Activated CD4-positive, alpha-beta T cell treated with anti-CD3 and anti-CD28 coated beads for 48 hours (primary cell): ENCODE measurements around the gene NPS.
A peak's percentile ranks its signal among the peaks of the same experiment; 100 is the strongest.

Source experiments
- DNase-seq: peaks from one replicate; pipeline ENCODE4 v3.0.0-alpha.2; 2020

The NPS gene

GRCh38 chr10:127549009-127549408, at the start of gene NPS:
Gene NPS, plus strand, starts transcription at chr10:127549309. Its CDS starts 60 bp downstream, at chr10:127549369.
- DNase-seq = no peak

GRCh38 chr10:127500127-127500526, 49.0 kb upstream of the NPS start:
- no peak for DNase-seq

DNA sequence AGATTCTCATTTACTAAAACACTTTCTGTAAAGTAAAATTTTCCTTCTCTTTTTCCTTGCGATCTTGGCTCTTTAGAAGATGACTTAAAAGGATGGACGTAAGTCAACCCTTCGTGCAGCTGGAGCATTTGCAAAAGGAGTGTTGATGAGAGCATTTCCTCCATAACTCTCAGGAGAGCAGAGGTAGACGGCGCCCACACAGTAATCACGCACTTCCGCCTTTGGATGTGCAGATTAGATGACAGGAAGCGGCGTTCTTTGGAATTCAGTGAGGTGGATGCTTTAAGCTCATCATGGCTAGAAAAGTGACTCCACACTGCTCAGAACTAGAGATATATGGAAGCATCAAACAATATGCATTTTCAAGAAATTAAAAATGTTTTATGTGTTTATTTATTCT, 43.0 kb upstream of the NPS start:
- no peak for DNase-seq

- DNase-seq = no peak
Measured at GRCh38 chr10:127522298-127522697, 26.8 kb upstream of the NPS start.

DNA sequence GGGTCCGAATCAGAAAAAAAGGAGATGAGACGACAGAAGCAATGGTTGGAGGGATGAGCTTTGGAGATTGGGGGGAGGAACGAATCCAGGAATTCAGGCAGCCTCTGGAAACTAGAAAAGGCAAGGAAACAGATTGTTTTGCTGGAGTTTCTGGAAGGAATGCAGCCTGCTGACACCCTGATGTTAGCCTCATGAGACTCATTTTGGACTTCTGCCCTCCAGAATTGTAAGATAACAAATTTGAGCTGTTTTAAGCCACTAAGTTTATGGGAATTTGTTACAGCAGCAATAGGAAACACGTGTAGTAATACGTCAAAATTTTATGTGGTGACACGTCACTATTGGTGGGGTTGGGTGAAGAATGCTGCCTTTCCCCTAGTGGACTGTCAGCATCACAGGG, 25.6 kb upstream of the NPS start:
- DNase-seq = no peak

DNA sequence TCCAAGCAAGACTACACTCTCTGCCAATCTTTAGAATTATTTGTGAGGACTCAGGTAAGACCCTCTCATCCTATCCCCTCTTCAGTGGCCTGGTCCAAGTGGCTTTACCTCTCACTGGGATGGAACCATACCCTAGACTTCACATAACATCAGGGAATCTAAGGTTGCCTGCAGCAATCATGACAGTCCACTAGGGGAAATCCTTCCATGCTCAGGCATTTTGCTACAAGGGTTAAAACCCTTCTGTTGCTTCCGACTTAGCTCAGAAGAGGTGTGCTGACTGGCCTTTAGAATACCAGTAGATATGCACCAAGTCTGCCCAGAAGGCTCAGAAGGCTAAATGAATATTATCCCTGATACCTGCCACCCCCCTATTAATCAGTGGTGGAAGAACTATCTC, 24.9 kb upstream of the NPS start:
- no peak for DNase-seq

GRCh38 chr10:127524908-127525665, 24.0 kb upstream of the NPS start:
- no peak for DNase-seq

GRCh38 chr10:127525686-127526085, 23.4 kb upstream of the NPS start:
- DNase-seq = no peak

DNA sequence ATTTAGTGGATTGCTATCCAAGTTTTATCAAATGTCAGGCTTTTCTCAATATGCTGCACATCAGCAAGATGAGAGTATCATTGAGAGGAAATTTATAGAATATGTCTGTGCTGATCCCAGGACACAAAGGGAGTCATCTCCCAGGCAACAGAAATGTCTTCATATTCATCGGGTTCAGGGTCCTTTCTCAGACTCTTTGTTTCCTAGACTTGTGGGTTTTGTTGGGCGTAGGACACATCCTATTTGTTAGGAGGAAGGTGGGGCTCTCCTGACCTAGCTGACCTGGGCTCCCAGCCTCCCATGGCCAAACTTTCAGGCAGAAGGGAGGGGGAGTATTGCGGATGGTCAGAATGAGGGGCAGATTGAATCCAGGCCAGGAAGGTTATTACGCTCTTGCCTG, 22.9 kb upstream of the NPS start:
- no peak for DNase-seq

DNA sequence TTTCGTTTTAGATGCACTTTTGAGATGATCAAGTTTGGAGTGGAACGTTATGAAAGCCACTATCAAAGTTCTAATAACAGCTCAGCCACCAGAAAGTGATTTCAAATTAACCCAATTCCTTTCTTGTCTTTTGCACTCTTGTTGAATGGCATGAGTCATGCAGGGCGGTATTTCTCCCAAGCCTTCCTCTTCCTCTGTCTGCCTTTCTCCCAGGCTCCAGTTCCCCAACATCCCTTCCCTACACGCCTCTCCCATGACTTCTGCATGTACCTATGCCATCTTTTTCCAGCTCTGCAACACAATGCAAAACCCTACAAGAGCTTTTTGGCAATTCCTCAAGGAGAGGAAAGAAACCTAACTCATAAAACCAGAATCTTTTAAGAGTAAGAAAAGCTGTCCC, 21.8 kb upstream of the NPS start:
- DNase-seq = no peak

- DNase-seq = no peak
Measured at GRCh38 chr10:127527891-127528290, 21.2 kb upstream of the NPS start.

GRCh38 chr10:127532193-127532592, 16.9 kb upstream of the NPS start:
- DNase-seq = no peak

DNA sequence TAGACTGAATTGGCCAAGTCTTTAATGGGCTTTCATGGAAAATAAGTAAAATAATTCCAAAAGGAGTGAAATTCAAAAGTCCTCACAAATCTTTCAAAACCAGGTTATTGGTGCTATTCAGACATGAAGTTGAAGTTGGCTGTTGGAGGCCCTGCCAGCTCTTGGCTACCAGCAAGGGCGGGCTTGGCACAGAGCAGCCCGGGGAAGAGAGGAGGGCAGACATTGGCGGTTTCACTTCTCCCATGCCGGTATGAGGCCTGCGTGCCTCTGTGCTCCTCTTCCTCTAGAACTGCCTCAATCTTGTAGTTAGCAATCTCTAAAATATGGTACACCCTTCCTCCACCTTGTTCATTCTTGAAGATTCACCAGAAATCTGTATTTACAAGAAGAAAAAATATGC, 16.4 kb upstream of the NPS start:
- DNase-seq = no peak

- DNase-seq = no peak
Measured at GRCh38 chr10:127534074-127534473, 15.0 kb upstream of the NPS start.

- no peak for DNase-seq
Measured at GRCh38 chr10:127534496-127534895, 14.6 kb upstream of the NPS start.

GRCh38 chr10:127535802-127536515, 13.2 kb upstream of the NPS start:
- DNase-seq = no peak

- no peak for DNase-seq
Measured at GRCh38 chr10:127536972-127537760, 11.9 kb upstream of the NPS start.

DNA sequence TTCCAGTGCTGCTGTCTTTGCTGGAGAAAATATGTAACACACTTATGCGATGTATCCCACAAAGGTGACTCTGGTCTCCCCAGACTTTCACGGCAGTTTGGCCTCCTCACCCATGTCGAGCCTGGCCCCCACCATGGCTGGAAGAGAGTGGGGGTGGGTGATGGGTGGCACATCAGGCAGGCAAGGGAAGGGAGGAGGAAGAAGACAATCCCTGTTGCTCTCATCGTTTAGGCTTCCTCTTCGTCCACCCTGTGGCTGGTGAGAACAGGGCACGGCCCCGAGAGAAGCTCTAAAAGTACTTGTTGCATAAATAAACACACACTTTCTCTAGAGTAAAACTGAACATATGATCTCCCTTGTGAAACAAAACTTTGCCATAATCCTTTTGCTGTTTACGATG, 11.2 kb upstream of the NPS start:
- DNase-seq = no peak

GRCh38 chr10:127548022-127548421, 1.1 kb upstream of the NPS start:
- DNase-seq = no peak

DNA sequence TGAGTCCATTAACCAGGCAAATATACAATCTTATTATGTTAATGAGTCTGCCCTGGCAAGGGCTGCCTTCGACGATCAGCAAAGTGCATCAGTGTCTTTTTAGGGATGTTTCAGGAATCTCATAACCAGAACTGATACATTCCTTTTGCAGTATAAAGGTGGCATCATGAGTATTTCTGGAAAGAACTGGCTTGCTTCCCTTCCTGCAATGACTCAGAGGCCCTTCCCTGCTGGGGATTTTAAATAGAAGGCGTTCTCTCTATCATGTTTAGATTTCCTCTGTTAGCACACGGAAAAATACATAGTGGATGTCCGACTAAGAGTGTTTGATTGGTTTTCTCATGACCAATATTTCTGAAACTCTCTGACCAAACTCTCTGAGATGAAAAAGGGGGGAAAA, 1.8 kb downstream of the NPS start:
- no peak for DNase-seq

DNA sequence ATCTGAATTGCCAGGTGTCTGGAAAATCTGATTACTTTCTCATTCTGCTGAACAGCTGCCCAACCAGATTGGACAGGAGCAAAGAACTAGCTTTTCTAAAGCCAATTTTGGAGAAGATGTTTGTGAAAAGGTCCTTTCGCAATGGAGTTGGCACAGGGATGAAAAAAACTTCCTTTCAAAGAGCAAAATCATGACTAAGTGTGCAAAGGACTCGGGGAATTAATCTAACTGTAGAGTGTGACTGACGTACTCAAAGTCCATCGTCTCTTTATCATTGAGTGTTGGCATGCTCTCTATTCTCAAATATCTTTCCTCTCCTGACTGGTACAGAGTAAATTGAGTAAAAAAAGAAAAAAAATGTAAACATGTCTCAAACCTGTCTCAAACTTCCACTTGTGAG, 3.3 kb downstream of the NPS start:
- DNase-seq = no peak

- DNase-seq = no peak
Measured at GRCh38 chr10:127553417-127553816, 4.3 kb downstream of the NPS start.

- peak; percentile 4 for DNase-seq
Measured at GRCh38 chr10:127556916-127557315, 7.8 kb downstream of the NPS start.

- DNase-seq = no peak
Measured at GRCh38 chr10:127561647-127562046, 12.5 kb downstream of the NPS start.
